CD4-positive, alpha-beta T cell treated with Interleukin-17A for 1 hour (primary cell): ENCODE data around the gene CENPP.
A peak's percentile ranks its signal among the peaks of the same experiment; 100 is the strongest.
"Not testable (repeated sequence)": the region's sequence is repeated elsewhere in the genome, so short reads cannot be mapped to it uniquely, and the experiment has no call there.

Experiments
- DNase-seq: peaks from one replicate; pipeline ENCODE4 v3.0.0-alpha.2; 2020

CENPP gene

DNA sequence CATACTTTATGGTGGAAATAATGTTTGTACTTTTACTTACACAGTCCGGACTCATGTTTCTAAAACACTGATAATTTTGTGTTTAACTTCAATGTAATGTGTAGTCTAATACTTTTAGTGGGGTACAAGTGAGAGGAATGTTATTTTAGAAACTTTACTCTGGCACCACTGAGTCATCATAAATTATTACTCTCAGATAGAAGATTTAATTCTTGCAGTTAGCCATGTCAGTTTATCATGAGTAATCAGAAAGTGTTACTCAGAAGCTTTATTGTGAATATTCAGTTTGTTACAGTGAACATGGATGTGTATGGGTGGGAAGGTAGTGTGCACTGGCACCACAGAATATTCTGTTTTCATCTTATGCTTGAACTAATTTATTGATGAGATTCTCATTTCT lies 58.6 kb downstream of the CENPP start:
- no peak for DNase-seq

DNA sequence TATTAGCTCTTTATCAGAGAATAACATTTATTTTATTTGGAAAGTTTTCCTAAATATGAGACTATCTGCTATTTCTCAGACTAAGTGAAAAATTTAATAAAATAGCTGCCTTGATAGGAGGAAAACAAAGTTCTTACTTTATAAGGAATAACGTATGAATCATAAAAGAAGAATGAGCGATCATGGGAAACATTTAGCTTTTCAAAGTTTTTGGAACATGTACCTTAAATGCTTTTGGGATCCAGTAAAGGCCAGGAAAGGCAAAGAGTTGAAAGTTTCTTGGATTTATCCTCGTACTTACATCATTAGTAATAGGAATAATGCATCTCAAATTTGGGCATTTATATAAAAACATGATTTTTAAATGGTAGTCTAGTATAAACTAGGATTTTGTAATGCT lies 59.2 kb downstream of the CENPP start:
- no peak for DNase-seq

DNA sequence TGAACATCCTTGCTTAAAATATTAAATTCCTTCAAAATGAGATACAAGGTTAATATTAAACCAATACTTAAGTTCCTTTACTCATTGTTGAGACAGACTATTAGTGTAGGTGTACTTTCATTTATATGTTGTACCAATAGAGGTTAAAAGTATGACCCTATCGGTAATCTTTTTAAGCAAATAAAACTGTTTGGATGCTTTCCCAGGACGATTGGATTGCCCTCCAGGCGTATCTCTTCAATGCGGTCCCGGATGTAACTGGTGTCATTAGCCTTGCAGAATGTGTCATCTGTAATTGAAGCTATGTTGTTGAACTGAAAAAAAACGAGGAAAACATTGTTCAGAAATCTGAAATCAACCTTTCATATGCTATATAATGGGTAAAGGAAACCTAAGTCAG lies 59.7 kb downstream of the CENPP start:
- no peak for DNase-seq

DNA sequence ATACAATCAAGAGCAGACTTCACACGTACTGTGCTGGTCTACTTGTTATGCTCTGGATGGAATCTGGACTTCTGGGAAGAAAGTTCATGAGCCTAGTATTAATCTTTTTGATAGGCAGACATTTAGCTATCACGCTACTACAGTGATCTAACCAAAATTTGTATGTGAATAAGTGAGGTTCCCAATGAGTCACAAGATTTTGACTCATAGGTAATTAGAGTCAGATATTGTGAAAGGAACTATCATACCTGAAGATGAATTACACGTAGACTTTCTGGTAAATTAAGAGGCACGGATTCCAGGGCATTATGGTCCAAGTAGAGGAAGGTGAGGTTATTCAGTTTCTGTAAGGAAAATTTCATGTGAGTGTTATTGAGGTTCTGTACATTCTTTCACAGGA lies 60.2 kb downstream of the CENPP start:
- no peak for DNase-seq

DNA sequence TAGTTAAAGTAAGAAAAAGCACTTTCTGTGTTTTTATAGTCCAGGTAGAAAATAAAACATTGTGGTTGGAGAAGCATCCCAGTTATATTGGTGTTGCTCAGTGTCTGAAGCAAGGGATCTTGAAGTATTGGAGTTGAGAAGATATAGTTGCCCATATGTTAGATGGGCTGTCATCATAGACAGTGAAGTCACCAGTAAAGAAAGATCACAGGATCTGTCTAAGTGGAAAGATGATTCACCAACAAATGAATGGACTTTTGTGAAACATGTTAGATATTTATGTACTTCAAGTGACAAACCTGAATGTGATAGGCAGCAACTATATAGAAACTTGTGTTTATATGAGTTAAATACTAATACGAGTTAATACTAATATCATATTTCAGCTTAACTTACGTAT lies 66.9 kb downstream of the CENPP start:
- DNase-seq = no peak

DNA sequence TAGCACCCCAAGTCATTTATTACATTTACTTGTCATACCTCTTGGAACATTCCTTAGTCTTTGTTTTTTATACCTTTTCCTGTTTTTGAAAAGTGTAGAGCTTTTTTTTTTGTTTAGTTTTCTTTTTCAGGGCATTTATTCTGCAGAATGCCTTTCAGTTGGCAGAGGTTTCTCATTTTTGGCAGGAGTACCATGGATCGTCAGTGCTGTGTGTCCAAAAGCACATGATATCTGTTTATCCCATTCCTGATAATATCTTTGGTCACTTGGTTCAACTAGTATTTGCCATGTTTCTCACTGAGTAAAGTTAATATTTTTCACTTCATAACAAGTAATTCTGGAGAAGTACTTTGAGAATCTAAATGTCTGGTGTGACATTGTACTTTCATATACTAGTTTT lies 67.9 kb downstream of the CENPP start:
- no peak for DNase-seq

DNA sequence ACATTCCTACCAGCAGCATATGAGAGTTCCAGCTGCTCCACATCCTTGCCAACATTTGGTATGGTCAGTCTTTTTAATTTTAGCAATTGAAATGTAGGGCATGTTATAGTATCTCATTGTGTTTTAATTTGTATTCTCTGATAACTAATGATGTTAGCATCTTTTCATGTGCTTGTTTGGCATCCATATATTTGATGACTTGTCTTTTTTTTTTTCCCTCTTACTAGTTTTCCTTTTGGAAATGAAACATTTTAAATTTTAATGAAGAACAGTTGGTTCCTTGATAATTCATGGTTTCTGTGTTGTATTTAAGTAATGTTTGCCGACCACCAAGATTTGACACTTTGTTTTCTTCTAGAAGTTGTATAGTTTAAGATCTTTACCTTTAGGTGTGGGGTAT lies 69.9 kb downstream of the CENPP start:
- DNase-seq = no peak

DNA sequence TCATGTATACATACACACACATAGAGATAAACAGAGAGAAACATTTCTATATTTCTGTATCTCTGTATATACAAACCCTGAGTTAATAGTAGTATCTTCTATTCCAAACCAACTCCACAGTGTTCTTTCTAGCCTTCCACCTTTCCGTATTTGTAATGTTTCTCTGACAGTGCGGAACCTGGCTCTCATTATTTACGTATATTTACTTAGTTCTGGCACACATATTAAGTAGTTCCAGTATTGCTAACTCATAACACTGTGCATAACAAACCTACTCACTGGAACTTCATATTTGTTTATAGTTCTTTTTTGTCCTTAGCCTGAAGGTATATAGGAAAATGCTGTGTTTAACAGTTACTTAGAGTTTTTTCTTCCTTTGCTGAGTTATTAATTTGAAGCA lies 72.1 kb downstream of the CENPP start:
- no peak for DNase-seq

DNA sequence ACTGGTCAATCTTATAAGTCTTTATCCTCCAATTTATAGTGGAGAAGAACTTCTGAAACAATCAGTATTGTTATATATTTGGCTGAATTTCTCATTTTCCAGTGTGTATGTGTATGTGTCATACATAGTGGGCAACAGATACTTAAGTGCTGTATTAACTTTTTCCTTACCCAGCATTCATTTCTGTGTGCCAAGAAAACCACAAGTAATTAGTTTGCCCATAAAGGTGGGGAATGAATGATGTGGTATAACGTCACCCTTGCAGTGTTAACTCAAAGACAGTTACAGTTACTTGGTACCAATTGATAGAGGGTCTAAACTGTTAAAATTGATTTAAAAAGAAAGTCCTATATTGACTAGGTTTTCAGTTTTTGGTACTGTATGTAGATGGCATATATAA lies 76.6 kb downstream of the CENPP start:
- no peak for DNase-seq

DNA sequence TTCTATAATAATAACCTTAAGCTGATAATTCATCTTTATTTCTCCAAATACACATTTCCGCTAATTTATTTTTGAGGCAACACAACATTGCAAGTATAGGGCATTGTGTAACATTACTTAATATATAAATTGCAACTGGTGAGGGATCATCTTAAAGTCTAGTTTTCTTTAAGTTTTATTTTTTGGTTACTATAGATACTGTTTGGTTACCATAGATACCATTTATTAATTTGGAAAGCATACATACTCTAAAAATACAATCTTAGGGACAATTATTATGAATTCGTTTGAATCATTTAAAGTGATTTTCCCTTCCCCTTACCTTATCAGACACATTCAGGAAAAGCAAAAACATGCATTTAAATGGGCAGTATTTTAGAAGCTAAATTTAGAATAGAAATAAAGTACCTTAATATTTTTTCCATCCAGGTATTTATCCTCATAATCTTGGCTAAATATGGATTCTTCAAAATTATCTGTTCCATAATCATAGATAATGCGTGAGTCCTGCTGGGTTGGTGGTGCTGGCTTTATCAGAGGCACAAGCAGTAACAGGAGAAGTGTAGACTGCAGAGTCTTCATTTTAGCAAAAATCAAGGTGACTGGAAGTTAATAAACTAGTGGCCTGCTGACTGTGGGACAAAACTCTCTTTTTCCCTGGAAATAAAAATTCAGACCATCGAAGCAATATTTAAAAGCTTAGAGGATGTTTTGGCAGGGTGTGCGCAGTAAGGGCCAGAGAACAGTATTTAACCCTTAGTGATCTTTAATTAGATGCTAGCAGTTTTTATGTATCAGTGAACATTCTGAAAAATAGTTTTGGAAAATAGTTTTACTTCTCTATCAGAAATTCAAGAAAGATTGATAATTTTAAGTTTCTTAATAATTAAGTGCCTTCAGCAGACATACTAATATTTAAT lies 77.3 kb downstream of the CENPP start:
- no peak for DNase-seq

DNA sequence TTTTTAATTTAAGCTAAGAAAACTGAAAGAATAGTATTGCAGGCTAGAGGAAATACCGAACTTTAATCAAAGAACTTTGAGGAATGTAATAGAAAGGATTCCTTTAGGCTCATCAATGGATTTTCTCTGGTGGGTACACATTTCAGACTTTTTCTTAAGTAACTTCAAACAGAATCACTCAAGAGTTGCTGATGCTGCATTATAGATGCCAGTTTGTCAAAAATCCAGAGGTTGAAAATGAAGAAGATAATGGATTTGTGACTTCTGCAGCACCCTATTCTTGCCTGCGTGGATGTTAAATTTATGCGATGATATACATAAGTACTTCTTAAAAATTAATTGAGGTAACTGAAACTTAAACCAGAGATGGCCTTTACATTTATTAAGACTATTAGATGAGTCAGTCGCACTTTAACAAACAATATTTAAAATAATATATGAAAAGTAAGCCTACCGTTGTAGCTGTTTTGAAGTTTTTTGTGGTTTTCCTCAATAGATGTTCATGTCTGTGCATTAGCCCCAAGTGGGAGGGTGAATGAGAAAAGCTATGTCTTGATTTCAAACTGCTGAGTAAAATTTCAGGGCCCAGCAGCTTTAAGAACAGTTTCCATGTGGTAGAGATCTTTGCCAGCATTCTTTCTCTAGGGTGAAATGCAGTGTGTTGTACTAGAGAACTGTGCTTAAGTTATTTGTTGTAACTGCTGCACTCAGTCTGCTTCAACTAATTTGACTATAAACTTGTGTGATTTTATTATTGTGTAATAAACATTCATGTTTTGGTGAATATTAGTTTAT lies 78.5 kb downstream of the CENPP start, which contains the start of gene OGN:
OGN (minus strand) TSS at position 537 of the 795 bp plus-strand sequence. CDS start 1,171 bp downstream, outside the sequence.
- DNase-seq = no peak

DNA sequence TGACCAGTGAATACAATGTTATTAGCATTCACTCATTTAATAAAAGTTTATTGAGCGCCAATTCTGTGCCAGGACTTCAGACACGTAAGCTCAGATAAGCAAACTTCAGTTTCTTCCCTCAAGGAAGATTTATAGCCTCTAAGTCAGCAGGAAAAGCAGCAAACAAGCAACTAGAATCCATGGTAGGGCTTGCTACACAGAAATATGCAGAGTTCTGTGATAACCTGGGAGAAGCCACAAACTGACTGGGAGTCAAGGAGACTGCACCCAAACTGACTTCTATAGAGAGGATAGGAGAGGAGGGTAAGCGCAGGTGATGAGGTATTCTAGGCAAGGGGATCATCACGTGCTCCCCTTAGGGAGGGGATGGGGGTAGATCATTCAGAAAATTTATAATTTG lies 80.1 kb downstream of the CENPP start:
- no peak for DNase-seq

DNA sequence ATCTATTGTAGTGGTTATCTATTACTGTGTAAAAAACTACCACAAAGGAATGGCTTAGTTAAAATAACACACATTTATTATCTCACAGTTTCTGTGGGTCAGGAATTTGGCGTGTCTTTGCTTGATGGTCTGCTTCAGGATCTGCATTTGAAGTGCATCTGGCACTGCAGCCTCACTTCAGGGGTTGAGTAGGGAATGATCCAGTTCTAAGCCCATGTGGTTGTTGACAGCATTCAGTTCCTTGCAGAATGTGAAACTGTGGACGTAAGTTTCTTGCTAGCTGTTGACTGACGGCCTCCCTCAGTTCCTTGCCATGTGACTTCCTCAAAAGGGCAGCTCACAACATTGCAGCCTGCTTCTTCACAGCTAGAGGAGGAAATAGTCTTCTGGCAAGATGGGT lies 80.7 kb downstream of the CENPP start:
- peak; percentile 57 for DNase-seq

DNA sequence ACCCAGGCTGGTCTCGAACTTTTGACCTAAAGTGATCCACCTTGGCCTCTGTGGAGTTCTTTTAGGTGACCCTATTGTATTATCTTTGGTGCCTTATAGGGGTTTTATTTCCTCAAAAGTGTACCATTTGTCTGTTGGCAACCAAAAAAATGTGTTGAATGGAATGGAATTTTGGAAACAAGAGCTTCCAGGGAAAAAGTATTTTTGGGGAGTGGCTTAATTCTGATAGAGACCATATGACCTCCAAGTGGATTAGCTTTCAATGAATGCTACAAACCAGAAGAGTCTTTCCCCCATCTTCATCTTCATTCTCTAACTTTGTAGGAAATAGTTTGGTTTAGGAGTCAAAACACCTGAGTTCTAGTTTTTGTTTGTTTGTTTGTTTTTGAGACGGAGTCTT lies 82.1 kb downstream of the CENPP start:
- no peak for DNase-seq

DNA sequence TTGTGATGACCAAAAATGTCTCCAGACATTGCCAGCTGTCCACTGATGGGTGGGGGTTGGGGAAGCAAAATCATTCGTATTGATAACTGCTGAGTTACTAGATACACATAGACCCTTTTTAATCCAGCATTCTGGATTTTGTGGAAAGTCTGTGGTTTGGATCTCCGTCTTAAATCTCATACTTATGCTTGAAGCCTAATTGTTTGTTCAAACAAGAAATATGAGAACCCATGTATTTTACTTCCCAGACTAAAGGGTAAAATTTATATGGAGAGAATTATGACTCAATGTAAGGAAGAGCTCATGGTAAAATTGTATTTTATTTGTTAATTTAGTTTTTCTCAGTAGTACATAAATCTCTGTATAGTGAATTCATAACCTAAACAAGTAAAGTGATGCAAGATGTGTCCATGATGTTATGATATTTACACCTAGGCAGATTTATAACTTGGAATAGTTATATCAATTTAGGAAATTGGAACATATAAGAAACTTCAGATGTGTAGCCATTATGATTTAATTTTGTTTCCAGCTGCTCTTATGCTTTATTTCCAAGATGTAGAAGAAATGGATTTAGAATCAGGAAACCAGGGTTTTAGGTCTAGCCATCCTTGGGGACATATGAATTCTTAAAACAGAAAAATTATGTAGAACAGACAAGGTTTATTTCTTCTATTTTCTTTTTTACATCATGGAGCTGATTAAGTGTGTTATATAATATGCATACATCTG lies 83.2 kb downstream of the CENPP start:
- no peak for DNase-seq

DNA sequence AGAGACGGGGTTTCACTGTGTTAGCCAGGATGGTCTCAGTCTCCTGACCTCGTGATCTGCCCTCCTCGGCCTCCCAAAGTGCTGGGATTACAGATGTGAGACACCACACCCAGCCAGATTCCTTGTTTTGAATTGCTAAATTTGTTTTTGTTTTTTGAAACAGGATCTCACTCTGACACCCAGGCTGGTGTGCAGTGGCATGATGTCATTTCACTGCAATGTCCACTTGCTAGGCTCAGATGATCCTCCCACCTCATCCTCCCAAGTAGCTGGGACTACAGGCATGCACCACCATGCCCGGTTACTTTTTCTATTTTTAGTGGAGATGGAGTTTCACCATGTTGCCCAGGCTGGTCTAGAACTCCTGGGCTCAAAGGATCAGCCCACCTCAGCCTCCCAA lies 85.4 kb downstream of the CENPP start:
- DNase-seq = not testable (repeated sequence)

DNA sequence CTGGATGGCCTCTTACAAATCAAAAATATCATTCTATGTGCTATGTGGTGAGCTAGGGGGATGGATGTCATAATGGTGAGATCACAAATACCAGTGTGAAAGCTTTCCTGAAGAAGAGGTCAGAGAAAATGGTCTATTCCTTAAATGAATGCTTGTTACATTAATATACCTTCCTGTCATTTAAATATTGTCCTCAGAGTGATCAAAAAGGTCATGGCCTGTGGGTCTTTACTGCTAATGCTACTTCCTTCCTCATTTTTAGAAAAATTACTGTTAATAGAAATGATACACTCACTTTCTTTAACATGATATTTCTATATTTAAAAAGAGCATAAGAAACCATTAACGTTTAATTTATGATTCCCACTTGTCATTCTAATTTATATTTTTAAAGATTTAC lies 88.8 kb downstream of the CENPP start:
- no peak for DNase-seq

DNA sequence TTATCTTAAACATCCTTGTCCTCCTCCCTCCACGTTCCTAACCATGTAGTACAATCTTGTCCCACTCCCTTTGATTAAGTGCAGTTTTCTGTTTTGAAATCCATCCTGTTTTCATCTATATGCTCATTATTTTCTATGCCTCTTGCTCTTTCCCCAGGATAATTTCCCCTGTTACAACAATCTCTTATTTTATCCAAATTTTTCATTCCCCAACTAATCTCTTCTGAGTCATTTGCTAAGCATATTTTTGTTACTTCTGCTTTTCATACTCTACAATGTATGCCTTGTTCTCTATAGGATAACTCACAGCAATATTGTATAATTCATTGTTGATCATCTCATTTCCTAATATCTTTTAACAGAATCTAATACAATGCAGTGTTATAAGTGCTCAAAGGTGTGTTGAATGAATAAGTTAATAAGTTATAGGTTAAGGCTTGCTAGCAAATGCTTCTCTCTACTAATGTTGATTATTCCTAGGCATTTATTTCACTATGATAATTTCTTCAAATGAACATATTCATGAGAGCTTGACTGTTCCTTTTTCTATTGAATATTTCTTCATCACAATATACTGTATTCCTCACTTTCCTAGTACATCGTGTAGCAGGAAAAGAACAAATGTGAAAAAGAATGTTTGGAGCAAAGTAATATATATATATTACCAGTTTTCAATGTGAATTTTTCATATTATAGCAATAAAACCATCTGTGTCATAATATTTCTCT lies 97.0 kb downstream of the CENPP start:
- no peak for DNase-seq

DNA sequence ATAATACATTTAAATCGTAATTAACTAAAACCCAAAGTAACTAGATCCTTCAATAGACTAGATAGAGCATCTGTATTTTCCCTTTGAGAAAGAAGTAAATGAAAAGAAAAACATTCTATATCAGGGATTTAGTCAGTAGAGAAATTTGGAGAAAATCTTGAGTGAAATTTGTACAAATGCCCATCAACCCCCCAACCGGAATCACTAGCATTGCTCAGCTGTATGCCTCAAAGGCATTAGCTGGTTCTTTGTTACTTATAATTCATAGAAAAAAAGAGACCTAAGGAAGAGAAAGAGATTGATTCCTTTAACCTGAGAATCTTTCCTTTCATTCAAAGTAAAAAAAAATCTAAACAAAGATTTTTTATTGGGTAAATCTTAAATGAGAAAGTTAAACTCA lies 97.9 kb downstream of the CENPP start:
- DNase-seq = no peak

DNA sequence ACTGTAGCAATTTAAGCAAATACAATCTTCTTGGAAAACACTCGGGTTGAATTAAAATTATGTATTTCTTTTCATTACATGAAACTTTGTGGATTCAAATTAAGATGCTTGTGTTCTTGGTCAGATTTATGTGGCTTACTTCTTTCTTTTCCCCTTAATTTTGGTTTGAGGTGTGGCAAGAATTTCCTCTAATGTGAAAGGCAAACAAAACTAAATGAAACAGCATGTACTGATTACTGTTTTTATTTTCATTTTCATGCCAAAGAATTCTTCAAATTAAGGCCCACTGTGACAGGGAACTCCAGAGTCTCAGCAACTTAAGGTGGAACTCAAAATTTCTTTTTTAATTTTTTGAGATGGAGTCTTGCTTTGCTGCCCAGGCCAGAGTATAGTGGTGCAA lies 98.6 kb downstream of the CENPP start, which contains the start of gene OMD:
OMD (minus strand) TSS at position 132 of the 400 bp plus-strand sequence. CDS start 6,913 bp downstream, outside the sequence.
- no peak for DNase-seq

DNA sequence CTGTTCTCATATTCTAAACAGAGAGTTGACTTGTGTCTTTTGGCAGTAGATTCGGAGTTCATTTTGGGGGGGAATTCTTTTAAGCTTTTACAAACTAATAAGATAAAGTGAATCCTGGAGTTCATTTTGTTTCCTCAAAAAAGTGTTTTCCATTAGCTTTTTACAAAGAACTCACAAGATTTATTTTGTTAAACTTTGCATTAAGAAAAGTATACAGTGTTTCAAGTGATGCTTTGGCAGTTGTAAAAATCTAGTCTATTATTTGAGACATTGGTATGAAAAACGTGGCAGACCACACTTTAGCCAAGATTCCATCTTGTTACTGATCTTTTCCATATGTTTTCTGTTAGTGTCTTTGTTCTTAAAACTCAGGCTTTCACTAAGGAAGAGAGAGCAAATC lies 99.7 kb downstream of the CENPP start:
- no peak for DNase-seq

DNA sequence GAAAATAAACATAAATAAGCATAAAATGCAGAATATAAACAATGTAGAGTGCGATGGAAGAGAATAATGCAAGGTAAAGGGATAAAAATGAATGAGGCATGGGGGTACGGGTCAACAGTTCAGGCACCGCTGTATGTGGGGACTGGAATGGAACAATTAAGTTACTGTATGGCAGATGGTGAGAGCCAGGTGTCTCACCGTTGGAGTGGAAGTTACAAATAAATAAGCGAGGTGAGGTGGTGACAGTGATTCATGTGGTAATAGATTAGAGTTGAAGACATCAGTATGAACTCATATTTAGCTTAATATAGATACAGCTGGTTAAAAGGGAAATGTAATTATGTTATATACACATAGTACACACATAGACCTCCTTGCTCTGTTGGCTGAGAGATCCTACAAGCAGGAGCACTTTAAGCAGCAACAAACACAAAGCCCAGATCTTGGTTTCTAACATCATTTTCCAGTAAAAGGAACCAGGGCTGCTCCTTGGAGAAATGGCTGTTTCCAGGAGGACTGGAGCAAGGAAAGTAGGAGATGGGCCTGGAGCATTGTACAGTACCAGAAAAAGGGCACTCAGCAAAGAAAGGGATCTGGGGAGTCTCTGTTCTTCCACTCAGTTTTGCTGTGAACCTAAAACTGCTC lies 100.9 kb downstream of the CENPP start:
- no peak for DNase-seq
